Keratinocyte (primary cell): ENCODE measurements around the gene MYO1H.

Source experiments
- CTCF ChIP-seq, 3 experiments: IDR thresholded peaks in 1 of 3; conservative IDR thresholded peaks in 1 of 3; optimal IDR thresholded peaks in 1 of 3; 2 replicates in 2 of 3; 3 replicates in 1 of 3; pipeline versions ENCODE3 to v1.5.1; 2011; ENCODE audit warnings: low read length in 3 of 3, mild to moderate bottlenecking in 3 of 3, moderate library complexity in 2 of 3, control low read depth in 1 of 3, inconsistent platforms in 1 of 3; ENCODE audit not compliant: insufficient read depth in 2 of 3; ENCODE audit errors: extremely low read depth in 1 of 3
- EZH2 ChIP-seq: IDR thresholded peaks from one replicate; pipeline ENCODE4 v1.6.1; 2012; ENCODE audit warnings: inconsistent platforms, mild to moderate bottlenecking, low read length, moderate library complexity

GRCh38 chr12:109330282-109331230 is 17.1 kb upstream of the MYO1H start:
- TF ChIP-seq CTCF (optimal IDR thresholded peaks at IDR 0.05 in 1 of 3, IDR thresholded peaks at IDR 0.05 in 1 of 3, conservative IDR thresholded peaks at IDR 0.05 in 1 of 3; ENCODE audit: extremely low read depth in 1 of 3, insufficient read depth in 2 of 3, low read length in 3 of 3) (no peak), EZH2 (no peak)
